K562 (cell line): ENCODE measurements around the gene SH3BGRL3. TPM values are rescaled to one million over a fixed set of nuclear protein-coding genes. Genes with fewer than 3 reads are reported as not detected.

Source experiments
- ARID3A ChIP-seq: IDR thresholded peaks from 2 replicates; pipeline ENCODE4 v1.6.1; 2012; ENCODE audit warnings: low read depth, low read length, improper control_type of control experiment, borderline replicate concordance
- ATF4 ChIP-seq: fragments of 450-650 bp; formaldehyde crosslinking; IDR thresholded peaks from 2 replicates; pipeline ENCODE4 v1.4.0; 2022; ENCODE audit warnings: mild to moderate bottlenecking, moderate library complexity
- CBX3 ChIP-seq, 2 experiments: IDR thresholded peaks; 1 replicate in 1 of 2; 2 replicates in 1 of 2; pipeline ENCODE4 v1.6.1; 2012; ENCODE audit warnings: inconsistent platforms in 2 of 2, low read length in 2 of 2, borderline replicate concordance in 1 of 2, control low read depth in 1 of 2
- EP400 ChIP-seq: fragments of 450-650 bp; IDR thresholded peaks from 2 replicates; pipeline ENCODE4 v1.6.1; 2017; ENCODE audit warnings: antibody characterized with exemption, mild to moderate bottlenecking, moderate library complexity
- FOXA3 ChIP-seq, 2 experiments: fragments of 450-650 bp in 1 of 2; sonication (generic) in 1 of 2; formaldehyde crosslinking; IDR thresholded peaks in 1 of 2; conservative IDR thresholded peaks in 1 of 2; 2 replicates each; pipeline versions ENCODE4 v1.4.0 to v1.8.0; 2020 to 2022; ENCODE audit warnings: mild to moderate bottlenecking in 2 of 2, missing genetic modification reagents in 1 of 2
- FOXM1 ChIP-seq, 2 experiments: fragments of 450-650 bp in 1 of 2; sonication (generic) in 1 of 2; formaldehyde crosslinking in 1 of 2; IDR thresholded peaks; 2 replicates each; pipeline versions ENCODE4 v1.6.1 to v1.9.0; 2017 to 2022; ENCODE audit warnings: low read depth in 2 of 2, mild to moderate bottlenecking in 2 of 2, missing genetic modification reagents in 1 of 2, moderate library complexity in 1 of 2
- HDAC8 ChIP-seq: fragments of 450-650 bp; IDR thresholded peaks from 2 replicates; pipeline ENCODE4 v1.6.1; 2016; ENCODE audit warnings: mild to moderate bottlenecking, missing genetic modification characterization, moderate library complexity, missing compliant biosample characterization
- KDM2B ChIP-seq: fragments of 250-450 bp; sonication (Bioruptor Pico); IDR thresholded peaks from 2 replicates; pipeline ENCODE4 v1.8.0; 2021; ENCODE audit warnings: mild to moderate bottlenecking, moderate library complexity
- L3MBTL2 ChIP-seq: fragments of 450-650 bp; IDR thresholded peaks from 2 replicates; pipeline ENCODE4 v1.6.1; 2016; ENCODE audit warnings: mild to moderate bottlenecking, moderate library complexity
- PHF20 ChIP-seq: fragments of 450-650 bp; IDR thresholded peaks from 2 replicates; pipeline ENCODE4 v1.6.1; 2018; ENCODE audit not compliant: partially characterized antibody
- POU5F1 ChIP-seq: fragments of 150-350 bp; IDR thresholded peaks from 2 replicates; pipeline ENCODE4 v1.6.1; 2014; ENCODE audit warnings: borderline replicate concordance, low read length, low read depth, mild to moderate bottlenecking; ENCODE audit not compliant: partially characterized antibody
- RBM22 ChIP-seq: fragments of 200-400 bp; formaldehyde crosslinking; IDR thresholded peaks from 2 replicates; pipeline ENCODE4 v1.6.1; 2018; ENCODE audit warnings: low read length, low read depth; ENCODE audit not compliant: poor library complexity, severe bottlenecking
- SP1 ChIP-seq: sonication (generic); formaldehyde crosslinking; IDR thresholded peaks from 2 replicates; pipeline ENCODE4 v1.8.1; 2022; ENCODE audit warnings: mild to moderate bottlenecking, missing genetic modification reagents
- SPI1 ChIP-seq: IDR thresholded peaks from 2 replicates; pipeline ENCODE4 v1.6.1; 2011; ENCODE audit warnings: low read depth, low read length, control low read depth, borderline replicate concordance
- TAF1 ChIP-seq: IDR thresholded peaks from 2 replicates; pipeline ENCODE4 v1.6.1; 2011; ENCODE audit warnings: mild to moderate bottlenecking, low read length, moderate library complexity; ENCODE audit not compliant: insufficient read depth, control insufficient read depth, severe bottlenecking; ENCODE audit errors: extremely low read depth
- TEAD4 ChIP-seq, 2 experiments: sonication (generic) in 1 of 2; formaldehyde crosslinking in 1 of 2; IDR thresholded peaks; 2 replicates each; pipeline versions ENCODE4 v1.6.1 to v1.8.0; 2012 to 2022; ENCODE audit warnings: borderline replicate concordance in 1 of 2, inconsistent platforms in 1 of 2, low read length in 1 of 2, mild to moderate bottlenecking in 1 of 2, missing genetic modification reagents in 1 of 2
- TRIM25 ChIP-seq: fragments of 450-650 bp; IDR thresholded peaks from 2 replicates; pipeline ENCODE4 v1.7.0; 2016; ENCODE audit warnings: borderline replicate concordance
- ZEB2 ChIP-seq: fragments of 450-650 bp; IDR thresholded peaks from 2 replicates; pipeline ENCODE4 v1.6.1; 2016
- ZNF133 ChIP-seq: fragments of 250-450 bp; sonication (Bioruptor Pico); IDR thresholded peaks from 2 replicates; pipeline ENCODE4 v1.4.0; 2020; ENCODE audit warnings: mild to moderate bottlenecking
- ZNF644 ChIP-seq: fragments of 200-800 bp; sonication (Bioruptor generic); IDR thresholded peaks from 2 replicates; pipeline ENCODE4 v1.6.1; 2016; ENCODE audit warnings: low read depth, missing genetic modification characterization, missing compliant biosample characterization
- ZNF830 ChIP-seq: fragments of 250-450 bp; sonication (Bioruptor Pico); IDR thresholded peaks from 2 replicates; pipeline ENCODE4 v1.5.0; 2021; ENCODE audit warnings: mild to moderate bottlenecking
- polyA plus RNA-seq, 8 experiments: library from polyadenylated mRNA; depleted of rRNA in 4 of 8; stranded (reverse) in 5 of 8; unstranded in 3 of 8; fragments of >200 nt; fragmentation: Nextera tagmentation in 2 of 8; fragmentation: Illumina TruSeq in 1 of 8; extraction: Ambion mirVana in 2 of 8; extraction: Trizol in 1 of 8; gene quantifications; 2 replicates each; pipeline versions ENCODE4 v1.2.1 to v1.2.3, GENCODE V29; 2011 to 2014; ENCODE audit warnings: inconsistent platforms in 1 of 8, missing spikeins in 1 of 8
- total RNA-seq, 7 experiments: library from RNA; depleted of rRNA in 6 of 7; stranded (reverse); fragments of >200 nt in 6 of 7; fragmentation: Illumina TruSeq in 2 of 7; extraction: Trizol in 2 of 7; gene quantifications; 2 replicates each; pipeline versions ENCODE4 v1.2.1 to v1.2.3, GENCODE V29; 2011 to 2021; ENCODE audit warnings: low replicate concordance in 1 of 7

The SH3BGRL3 gene
- total and polyA plus RNA-seq, 9 of the 15 experiments (the other 6 are each of a cell fraction or from before 2014, with no cell fraction given), result 30.3 to 140 (median 54.2) TPM

GRCh38 chr1:26287033-26287711, 7.3 kb downstream of the SH3BGRL3 start (continued):
- TF ChIP-seq SP1, result peak; percentile 73
- TF ChIP-seq ZNF644, result 0 out of 2 replicates have a peak, but pooled peaks have one; percentile 48
- no peak for TF ChIP-seq PHF20
- no peak for TF ChIP-seq ZNF830 (CRISPR knock-in tag)
- TF ChIP-seq HDAC8, result no peak
- TF ChIP-seq FOXM1 (IDR thresholded peaks at IDR 0.05; ENCODE audit: low read depth), result peak; percentile 87
- TF ChIP-seq FOXM1 (CRISPR knock-in tag; IDR thresholded peaks at IDR 0.05; ENCODE audit: low read depth), result no peak
- TF ChIP-seq ZNF133 (CRISPR knock-in tag), result no peak
- peak; percentile 72 for TF ChIP-seq ZEB2
- peak; percentile 58 for TF ChIP-seq TAF1
- peak; percentile 47; the same call in 1 of the 2 replicates for TF ChIP-seq ATF4
- no peak for TF ChIP-seq RBM22
- no peak for TF ChIP-seq FOXA3 (CRISPR knock-in tag; conservative IDR thresholded peaks at IDR 0.05 in 1 of 2, IDR thresholded peaks at IDR 0.05 in 1 of 2)
- TF ChIP-seq ARID3A, result no peak
- TF ChIP-seq EP400, result peak; percentile 71; the same call in 1 of the 2 replicates
- no peak for TF ChIP-seq KDM2B (CRISPR knock-in tag)
- TF ChIP-seq L3MBTL2, result peak; percentile 86
- no peak for TF ChIP-seq TRIM25
- TF ChIP-seq POU5F1, result no peak
- peak in 1 of 2 experiments; percentile 82; a peak in 1 of 3 replicates for TF ChIP-seq CBX3 (IDR thresholded peaks at IDR 0.05; ENCODE audit: borderline replicate concordance in 1 of 2, low read length in 2 of 2)
- peak; percentile 97 for TF ChIP-seq TEAD4 (IDR thresholded peaks at IDR 0.05; ENCODE audit: low read length)
- TF ChIP-seq TEAD4 (CRISPR knock-in tag; IDR thresholded peaks at IDR 0.05; ENCODE audit: borderline replicate concordance), result no peak
- peak; percentile 84 for TF ChIP-seq SPI1
